HL-60 (cell line): Measurements from ENCODE around the gene GOLGA8N.
"Not testable (repeated sequence)": the region's sequence is repeated elsewhere in the genome, so short reads cannot be mapped to it uniquely, and the experiment has no call there.

Experiments
- GABPA ChIP-seq: IDR thresholded peaks from 2 replicates; pipeline ENCODE4 v1.6.1; 2012; ENCODE audit warnings: low read depth
- POLR2AphosphoS5 ChIP-seq: IDR thresholded peaks from 2 replicates; pipeline ENCODE4 v1.6.1; 2012; ENCODE audit warnings: low read depth
- REST ChIP-seq: IDR thresholded peaks from 2 replicates; pipeline ENCODE4 v1.6.1; 2012; ENCODE audit warnings: low read depth; ENCODE audit not compliant: insufficient replicate concordance
- TF ChIP-seq, protein P1 (sequence below): IDR thresholded peaks from one replicate; pipeline ENCODE4 v1.5.1; 2011; ENCODE audit warnings: low read length, control low read depth, inconsistent platforms; ENCODE audit not compliant: insufficient read depth

- TF ChIP-seq, protein P1, sequence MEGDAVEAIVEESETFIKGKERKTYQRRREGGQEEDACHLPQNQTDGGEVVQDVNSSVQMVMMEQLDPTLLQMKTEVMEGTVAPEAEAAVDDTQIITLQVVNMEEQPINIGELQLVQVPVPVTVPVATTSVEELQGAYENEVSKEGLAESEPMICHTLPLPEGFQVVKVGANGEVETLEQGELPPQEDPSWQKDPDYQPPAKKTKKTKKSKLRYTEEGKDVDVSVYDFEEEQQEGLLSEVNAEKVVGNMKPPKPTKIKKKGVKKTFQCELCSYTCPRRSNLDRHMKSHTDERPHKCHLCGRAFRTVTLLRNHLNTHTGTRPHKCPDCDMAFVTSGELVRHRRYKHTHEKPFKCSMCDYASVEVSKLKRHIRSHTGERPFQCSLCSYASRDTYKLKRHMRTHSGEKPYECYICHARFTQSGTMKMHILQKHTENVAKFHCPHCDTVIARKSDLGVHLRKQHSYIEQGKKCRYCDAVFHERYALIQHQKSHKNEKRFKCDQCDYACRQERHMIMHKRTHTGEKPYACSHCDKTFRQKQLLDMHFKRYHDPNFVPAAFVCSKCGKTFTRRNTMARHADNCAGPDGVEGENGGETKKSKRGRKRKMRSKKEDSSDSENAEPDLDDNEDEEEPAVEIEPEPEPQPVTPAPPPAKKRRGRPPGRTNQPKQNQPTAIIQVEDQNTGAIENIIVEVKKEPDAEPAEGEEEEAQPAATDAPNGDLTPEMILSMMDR, result not testable (repeated sequence)
- not testable (repeated sequence) for TF ChIP-seq POLR2AphosphoS5, GABPA, REST
These were observed 49.8 kb upstream of the GOLGA8N start for GRCh38 chr15:32543456-32543855.
